Anterior cingulate cortex (tissue), 58 donors: Measurements from ENCODE around the gene IL17REL.

Experiments
- DNase-seq, 58 donors: peaks; one replicate each; lab custom pipeline; 2025; lab: John Stamatoyannopoulos, UW

The IL17REL gene

DNA sequence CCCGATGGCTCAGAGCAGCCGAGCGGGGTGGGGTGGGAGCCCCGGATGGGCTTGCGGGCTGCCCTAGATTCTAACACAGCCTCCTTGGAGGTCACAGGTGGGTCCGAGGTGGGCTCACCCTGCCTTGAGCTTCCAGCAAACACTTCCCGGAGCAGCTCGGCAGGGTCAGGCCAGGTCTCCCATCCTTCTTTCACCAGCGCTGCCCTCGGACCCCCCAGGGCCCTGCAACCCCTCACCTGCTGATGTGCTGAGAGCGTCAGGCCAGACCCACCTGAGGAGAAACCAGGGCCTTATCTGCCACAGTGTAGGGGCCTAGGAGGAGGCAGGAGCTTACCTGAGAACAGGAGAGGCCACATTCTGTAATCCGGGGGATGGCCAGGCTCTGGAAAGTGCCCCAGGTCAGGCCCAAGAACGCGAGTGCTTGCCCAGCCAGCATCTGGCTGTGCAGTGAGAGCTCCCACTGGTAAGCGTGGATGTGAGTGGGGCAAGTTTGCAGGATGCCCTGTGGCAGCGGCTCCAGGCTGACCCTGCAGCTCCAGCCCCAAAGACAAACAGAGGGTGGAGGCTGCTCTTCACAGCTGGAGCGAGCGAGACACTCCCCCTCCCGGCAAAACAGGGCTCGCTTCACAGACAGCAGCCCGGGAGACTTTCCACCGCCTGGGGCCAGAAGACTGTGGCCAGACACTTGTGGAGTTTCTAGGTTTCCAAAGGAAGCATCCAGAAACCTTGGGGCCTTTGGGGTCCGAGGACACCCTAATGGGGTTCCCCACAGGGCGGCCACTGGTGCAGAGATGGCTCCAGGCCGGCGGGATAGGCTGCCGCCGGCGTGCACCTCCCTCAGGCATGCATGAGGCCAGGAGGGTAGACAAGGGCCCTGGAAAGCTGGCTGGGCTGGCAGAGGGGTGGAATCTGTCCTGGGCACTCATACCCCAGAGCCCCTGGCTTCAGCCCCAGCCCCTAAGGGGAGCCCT, at the start of gene IL17REL:
IL17REL (minus strand) TSS at position 555 of the 971 bp plus-strand sequence; CDS start at position 436, 119 bp downstream.
- no peak for DNase-seq

DNA sequence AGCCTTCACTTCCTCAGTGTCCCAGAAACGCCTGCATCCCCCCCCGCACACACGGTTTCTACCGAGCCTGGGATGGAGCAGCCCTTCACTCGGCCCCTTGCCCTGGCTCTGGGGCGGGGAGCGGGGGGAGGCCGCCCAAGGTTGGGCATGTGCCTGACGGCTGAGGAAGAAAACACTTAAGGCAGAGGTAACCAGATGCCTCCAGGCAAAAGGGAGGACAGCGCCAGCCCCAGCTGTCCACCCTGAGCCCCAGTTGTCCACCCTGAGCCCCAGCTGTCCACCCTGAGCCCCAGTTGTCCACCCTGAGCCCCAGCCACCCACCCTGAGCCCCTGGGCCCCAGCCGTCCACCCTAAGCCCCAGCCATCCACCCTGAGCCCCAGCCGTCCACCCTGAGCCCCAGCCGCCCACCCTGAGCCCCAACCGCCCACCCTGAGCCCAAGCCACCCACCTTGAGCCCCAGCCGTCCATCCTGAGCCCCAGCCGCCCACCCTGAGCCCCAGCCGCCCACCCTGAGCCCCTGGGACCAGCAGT, 49.3 kb upstream of the IL17REL start:
- no peak for DNase-seq

DNA sequence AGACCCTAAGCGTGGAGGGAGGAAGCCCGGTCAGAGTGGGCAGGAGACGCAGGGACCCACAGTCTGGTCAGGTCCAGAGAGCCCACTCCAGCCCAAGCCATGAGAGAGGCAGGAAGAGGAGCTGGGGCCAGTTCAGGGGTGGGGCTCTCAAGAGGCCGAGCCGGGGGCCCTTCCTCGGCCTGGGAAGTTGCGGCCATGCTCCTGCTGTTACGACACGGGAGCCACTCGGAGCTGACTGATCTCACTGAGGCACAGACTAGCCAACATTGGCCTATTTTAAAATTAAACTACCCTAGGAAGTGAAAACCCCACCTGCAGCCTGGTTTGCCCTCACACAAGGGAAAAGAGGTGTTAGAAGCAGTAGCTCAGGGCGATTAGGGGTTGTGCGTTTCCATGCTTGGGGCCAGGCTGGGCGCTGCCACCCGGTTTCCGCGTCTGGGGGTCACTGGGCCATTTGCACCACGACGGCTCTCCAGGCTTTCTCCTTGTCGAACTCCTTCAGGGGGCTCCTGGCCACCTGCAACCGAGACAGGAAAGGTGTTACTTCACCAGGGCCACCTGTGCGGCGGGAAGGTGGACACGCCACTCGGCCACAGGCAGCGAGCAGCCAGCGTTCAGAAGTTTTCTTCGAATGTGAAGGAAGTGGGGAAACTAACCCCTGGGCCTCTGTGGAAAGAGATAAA, 48.7 kb upstream of the IL17REL start:
- no peak for DNase-seq

DNA sequence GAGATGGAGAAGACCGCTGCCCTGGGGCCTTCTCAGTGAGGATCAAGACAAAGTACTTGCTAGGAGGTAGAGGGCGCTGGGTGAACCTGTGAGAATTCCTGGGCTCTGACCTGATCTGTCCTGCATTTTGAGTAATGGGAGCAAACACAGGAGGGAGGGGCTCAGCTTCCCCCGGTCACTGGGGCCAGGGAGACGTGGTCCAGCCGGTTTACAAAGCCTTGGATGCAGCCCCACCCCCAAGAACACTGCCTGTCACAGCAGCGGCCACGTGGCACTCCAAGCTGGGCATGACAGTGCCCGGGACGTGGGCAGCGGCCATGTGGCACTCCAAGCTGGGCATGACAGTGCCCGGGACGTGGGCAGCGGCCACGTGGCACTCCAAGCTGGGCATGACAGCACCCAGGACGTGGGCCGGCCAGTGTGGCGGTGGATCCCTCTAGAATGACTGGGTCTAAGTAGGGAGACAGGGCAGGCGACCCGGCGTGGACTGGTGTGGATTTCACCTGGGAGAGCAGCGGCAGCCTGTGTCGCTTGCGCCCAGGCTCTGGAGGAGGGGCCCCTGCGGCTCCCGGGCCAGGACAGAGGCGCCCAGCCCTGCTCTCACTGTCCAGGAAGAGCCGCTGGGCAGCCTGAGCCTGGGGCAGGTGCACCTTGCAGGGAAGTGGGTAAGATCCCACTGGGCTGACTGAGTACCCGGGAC, 48.0 kb upstream of the IL17REL start:
- DNase-seq: no peak

DNA sequence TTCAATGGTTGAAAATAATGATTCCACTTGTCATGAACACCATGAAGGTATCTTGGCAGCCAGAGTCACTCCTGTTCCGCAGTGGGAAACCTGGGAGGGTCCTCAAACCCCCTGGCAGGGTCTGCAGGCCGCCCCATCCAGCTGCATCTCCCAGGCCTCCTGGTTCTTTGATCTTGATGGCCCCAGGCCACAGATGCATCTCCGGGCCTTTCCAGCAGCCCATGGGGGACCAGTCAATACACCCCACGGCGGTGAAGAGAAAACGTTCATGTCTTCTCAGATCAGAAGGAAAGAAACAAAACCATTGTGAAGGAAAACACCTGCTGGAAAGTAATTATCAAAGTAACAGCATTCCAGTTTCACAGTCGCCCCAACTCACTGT, 47.3 kb upstream of the IL17REL start:
- no peak for DNase-seq

DNA sequence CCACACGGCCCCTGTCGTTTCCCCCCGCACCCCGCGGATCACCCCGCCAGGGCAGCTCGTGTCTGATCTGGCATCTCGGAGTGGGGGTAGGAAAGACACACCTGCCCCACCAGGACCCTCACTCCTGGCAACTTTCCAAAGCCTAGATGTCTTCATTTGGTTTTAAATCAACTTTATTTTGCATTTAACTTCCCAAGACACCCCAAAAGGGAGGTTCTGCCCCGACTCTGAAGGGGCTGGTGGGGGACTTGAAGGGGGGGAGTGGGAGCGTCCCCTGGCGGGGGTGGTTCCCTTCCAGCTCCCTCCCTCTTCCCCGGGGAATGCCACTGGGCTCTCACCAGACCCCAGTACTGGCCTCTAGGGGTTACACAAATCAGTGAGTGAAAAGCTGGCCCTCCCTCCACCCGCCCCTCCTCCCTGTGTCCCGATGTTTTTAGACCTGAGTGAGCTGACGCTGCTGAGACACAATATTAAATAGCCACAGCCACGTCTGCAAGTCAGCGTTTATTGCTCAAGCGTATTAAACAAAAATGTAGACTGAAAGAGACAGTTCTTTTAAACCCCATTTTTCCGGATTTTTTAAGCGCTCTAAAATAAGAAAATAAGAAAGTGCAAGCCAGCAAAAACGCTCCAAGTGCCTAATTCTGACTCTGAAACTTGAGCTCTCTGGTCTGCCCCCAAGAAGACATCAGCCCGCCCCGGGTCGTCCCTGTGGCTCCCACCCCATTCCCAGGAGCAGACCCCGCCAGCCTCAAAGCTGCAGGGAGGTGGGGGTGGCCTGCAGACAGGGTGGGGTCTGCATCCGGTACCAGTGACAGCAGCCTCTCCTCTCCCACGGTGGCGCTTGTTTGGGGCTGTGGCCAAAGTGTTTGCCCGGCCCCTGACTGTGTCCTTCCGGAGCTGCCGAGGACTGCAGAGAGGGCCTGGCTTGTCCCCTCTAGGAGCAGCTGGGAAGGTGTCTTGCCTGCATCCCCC, 46.6 kb upstream of the IL17REL start:
- peak in 2 of 58 donors; percentile 1 to 9 for DNase-seq

DNA sequence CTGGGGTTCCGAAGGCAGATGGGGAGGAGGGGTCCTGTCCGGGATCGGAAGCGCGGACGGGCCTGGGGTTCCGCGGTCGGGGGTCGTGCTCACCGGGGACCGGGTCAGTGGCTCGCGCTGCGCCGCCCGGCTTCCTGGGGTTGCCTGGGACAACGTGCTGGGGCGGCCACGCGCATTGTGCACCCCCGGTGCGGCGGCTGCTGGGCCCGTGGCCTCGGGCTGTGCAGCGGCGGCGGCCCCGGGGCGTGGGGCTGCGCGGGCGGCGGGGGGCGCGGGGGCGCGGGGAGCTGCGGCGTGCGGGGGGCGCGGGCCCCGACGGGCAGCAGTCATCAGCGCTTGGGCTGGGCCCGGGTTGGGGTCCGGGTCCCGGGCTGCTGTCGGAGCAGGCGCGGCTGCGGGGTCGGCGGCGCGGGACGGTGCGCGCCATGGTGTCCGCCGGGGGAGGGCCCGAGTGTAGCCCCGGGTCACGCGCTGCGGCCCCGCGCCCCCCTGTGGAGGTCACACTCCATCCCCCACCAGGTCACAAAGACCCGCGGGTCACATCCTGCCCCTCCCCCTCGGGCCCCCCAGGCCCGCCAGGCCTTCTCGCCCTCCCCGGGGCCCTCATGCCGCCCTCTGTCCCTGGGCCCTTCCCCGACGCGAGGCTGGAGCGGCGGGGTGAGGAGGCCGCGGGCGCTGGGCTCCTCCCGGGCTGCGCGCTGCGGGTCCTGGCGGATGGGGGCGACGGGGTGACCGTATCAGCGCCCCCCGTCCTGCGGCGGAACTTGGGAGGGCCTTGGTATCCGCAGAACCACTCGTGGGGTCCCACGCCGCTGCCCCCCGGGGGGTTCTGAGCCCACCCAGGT, 45.7 kb upstream of the IL17REL start, which contains the start of gene TTLL8:
TTLL8 (minus strand) TSS at position 238 of the 845 bp plus-strand sequence.
- no peak for DNase-seq

DNA sequence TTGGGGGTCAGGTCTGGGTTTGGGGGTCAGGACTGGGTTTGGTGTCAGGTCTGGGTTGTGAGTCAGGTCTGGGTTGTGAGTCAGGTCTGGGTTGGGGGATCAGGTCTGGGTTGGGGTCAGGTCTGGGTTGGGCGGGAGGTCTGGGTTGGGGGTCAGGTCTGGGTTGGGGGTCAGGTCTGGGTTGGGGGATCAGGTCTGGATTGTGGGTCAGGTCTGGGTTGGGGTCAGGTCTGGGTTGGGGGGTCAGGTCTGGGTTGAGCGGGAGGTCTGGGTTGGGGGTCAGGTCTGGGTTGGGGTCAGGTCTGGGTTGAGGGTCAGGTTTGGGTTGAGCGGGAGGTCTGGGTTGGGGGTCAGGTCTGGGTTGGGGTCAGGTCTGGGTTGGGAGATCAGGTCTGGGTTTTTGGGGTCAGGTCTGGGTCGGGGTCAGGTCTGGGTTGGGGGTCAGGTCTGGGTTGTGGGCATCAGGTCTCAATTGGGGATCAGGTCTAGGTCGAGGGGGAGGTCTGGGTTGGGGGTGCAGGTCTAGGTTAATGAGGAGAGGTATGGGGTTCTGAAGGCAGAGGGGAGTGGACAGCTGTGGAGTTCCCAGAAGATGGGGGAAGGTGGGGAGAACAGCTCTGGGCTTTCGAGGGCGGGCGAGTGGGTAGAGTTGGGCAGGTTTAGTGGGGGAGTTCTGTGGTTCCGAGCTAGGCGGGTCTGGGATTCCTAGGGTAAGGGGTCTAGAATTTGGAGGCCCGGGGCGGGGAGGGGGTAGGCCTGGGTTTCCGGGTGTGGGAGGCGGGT, 44.9 kb upstream of the IL17REL start:
- DNase-seq: peak in 1 of 58 donors; percentile 25

DNA sequence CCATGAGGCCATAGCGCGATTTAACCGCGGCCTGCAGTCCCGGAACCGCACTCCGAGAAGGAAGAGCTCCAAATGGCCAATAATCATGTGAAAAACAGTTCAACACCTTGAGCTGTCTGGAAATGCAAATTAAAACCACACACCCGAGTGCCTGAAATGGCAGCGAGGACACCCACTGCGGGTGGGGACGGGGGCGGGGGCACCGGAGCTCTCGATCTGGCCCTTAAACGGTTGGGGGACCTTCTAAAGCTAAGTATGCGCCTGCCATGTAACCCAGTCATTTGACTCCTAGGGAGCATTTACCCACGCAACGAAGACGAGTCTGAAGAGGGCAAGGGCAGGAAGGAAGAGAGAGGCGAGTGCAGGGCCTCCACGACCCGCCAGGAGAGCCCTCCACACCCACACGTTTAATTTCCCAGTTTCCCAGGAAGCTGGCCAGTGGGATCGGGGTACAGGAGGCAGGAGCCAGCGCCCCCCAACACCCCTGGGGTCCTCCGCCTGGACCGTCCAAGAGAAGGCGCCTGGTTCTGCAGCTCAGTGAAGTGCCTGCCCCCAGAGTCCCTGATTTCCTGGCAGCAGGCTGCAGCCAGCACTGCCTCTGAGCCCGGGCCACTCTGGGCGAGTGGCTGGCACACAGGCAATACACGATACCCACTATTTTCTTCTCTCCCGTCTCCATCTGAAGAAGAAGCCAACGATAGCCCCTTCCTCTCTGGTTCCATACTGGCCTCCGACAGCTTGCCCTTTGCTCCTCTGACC, 43.8 kb upstream of the IL17REL start:
- no peak for DNase-seq

DNA sequence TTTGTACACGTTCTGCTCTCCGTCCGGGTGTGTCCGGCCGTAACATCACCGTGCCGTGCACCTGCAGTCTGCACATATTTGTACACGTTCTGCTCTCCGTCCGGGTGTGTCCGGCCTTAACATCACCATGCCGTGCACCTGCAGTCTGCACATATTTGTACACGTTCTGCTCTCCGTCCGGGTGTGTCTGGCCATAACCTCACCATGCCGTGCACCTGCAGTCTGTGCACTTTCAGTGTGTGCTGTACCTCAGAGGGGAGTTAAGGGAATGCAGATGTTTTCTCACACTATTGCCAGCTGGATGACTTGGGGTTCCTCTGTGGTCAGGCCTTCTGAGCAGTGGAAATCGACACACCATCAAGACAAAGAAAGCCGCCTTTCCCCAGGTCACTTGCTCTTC, 41.3 kb upstream of the IL17REL start:
- no peak for DNase-seq

DNA sequence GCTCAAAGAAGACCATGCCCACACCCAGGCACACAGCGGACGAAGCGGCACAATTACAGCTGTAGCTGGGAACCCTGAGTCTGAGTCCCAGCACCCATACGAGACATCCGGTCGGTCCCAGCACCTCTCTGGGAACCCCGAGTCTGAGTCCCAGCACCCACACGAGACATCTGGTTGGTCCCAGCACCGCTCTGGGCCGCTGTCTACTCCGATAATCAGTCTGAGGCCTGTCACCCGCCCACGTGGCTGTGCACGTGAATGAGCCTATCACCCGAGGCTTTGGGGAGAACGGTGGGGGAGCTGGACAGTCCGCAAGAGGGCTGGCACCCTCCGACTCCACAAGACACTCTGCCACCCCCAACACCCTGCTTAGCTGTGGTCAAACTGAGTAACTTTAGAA, 39.4 kb upstream of the IL17REL start:
- no peak for DNase-seq

DNA sequence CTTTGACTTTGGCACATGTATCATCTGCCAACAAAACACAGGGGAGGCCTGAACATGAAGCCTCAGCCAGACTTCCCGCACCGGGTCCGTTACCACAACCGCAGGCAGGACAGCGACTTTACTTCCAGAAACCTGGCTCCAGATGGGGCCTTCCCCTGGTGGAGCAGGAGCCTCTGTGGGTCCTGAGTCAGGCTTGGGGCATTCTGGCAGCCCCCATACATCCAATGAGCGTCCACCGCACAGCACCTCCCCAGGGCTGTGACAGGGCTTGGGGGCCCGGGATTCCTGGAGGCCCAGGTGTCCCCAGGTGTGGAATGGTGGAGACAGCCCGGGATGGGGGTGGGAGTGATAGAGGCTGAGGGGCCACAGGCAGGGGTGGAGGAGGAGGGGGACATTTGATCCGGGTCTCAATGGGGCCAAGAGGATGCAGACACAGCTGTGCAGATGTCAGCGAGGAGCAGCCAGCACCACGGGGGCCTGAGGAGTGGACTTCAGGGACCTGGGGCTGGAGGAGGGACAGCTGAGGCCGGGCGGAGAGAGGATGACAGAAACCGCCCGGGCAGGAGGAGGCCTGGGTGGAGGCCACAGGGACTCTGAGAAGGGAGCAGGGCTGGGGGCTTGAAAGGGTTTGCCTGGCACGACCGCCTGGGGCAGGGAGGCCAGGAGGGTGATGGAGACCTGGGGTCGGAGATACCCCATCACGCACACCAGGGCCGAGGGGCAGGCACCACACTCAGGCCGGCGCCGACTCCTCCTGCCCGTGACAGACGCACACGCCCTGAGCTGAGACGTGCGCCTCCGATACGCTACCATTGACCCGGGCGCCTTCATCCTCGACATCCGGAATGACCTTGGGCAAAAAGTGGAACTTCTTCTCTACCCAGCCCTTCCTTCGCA, 37.0 kb upstream of the IL17REL start:
- DNase-seq: no peak

DNA sequence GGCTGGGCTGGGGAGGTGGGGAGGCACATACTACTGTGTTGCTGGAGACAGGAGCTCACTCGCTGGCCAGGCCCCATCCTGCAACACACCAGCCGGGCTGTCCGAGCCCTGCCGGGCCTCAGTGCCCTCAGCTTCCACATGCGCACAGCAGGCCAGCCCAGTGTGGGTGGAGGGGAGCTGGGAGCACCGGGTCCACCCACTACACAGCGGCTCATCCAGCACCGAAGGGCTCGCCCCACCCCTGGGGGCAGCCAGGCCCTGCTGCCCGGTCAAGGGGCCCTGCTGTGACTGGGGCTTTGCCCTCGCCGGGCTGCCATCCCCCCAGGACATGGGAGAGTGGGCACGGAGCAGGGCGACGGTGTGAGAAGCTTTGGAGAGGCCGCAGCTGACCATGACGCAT, 36.3 kb upstream of the IL17REL start:
- no peak for DNase-seq

DNA sequence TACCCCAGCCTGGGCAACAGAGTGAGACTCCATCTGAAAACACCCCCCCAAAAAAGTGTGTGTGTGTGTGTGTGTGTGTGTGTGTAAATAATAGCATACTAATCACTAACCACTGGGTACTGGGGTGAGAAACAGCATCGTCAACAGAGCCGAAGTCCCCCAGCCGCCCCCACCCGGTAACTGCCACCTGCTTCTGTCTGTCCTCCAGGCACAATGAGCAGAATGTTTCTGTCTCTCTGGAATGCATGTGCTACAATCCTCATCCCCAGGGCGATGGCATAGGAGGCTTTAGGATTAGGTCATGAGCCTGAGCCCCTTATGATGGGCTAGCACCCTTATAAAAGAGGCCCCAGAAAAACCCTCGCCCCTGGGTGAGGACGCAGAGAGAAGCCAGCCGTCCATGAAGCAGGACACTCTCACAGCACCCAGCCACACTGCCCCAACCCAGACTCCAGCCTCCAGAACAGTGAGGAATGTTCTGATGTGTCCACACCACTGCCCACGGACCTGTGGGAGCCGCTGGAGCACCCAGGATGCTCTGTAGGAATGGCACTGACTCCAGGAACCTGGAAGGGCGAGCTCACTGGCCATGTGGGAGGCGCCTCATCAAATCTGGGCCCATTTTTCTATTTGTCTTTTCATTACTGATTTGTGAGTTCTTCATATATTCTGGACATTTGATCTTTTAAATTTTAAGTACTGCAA, 35.6 kb upstream of the IL17REL start:
- DNase-seq: no peak

DNA sequence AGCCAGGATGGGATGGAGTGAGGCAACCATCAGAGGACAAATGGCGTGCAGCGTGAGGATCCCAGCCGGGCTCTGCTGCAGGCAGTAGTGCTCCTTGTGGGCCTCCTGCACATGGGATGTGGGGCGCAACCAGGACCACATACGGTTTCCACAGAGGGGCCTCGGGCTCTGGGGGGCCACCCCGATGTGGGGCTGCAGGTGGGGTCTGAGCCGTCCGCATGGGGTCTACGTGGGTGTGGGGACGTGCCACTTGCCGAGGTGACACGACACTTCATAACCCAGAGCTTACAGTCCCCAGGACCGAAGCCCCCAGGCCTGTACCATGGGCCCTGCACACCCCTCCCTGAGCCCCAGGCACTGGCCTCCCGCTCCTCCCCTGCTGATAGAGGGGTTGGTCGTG, 34.8 kb upstream of the IL17REL start:
- no peak for DNase-seq
